ENCODE results near the gene RIN3.

GRCh38 chr14:92719890-92720323 is 206.3 kb downstream of the RIN3 start:
- no peak for TF ChIP-seq CTCF (IDR thresholded peaks at IDR 0.05)
- no peak for TF ChIP-seq POLR2A (IDR thresholded peaks at IDR 0.05)
